KBM-7 (cell line): ENCODE data around the gene METTL9.
"Not testable (repeated sequence)": the region's sequence is repeated elsewhere in the genome, so short reads cannot be mapped to it uniquely, and the experiment has no call there.

Experiments used
- DNase-seq: peaks from one replicate; pipeline ENCODE4 v3.0.0-alpha.2; 2015
- in situ Hi-C: fragments of 300-500 bp; cut with MboI; formaldehyde crosslinking; loops from 2 replicates; pipeline ENCODE4 v1.14.3; 2020; ENCODE audit warnings: low sequenced_read_pairs, low pct_unique_long_range_greater_than_20kb, mixed read lengths

Gene METTL9

GRCh38 chr16:21647562-21648164, 48.3 kb downstream of the METTL9 start:
- no peak for DNase-seq
- in situ Hi-C loops, result no loop called here

- DNase-seq, in situ Hi-C loops: not testable (repeated sequence)
Observed at GRCh38 chr16:21649826-21650406, 50.5 kb downstream of the METTL9 start.

DNA sequence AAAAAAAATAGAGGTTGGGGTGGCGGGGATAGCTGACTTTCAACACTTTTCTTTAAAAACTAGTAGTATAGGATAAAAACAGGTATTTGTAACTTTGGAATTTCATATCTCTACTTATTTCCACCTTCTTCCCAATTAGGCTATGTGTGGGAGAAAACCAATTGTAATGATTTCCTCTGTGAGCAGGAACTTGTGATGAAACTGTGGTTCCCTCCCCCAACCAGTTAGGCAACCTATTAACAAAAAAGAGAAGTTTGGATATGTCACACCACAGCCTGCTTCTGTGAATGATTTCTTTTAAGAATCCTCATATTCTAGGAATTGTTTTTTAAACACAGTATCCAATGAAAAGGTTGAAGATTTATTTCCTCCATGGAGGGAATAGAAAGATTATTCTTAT, 51.1 kb downstream of the METTL9 start:
- in situ Hi-C loops, result no loop called here

DNA sequence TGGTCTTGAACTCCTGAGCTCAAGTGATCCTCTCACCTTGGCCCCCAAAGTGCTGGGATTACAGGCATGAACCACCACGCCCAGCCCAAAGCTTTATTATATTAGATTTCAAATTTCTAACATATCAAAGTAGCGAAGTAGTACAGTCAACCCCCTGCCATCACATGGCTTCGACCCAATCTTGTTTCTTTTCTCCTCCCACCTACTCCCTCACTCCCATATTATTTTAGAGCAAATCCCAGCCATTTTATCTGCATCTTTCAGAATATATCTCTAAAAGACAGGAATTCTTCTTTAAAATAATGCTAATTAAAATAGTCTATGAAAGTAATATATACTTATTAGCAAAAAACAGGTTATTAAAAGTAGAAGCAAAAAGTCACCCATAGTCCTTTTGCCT, 52.1 kb downstream of the METTL9 start:
- in situ Hi-C loops, result no loop called here
- DNase-seq, result no peak

More for the DNA sequence above, 51.1 kb downstream of the METTL9 start:
- peak; percentile 87 for DNase-seq

GRCh38 chr16:21652453-21652852, 53.1 kb downstream of the METTL9 start, which contains the start of gene IGSF6:
Gene IGSF6, minus strand, starts transcription at chr16:21652608. Its CDS starts 10 bp downstream, at chr16:21652598.
- in situ Hi-C loops, result no loop called here
- no peak for DNase-seq

GRCh38 chr16:21653571-21653970, 54.2 kb downstream of the METTL9 start:
- in situ Hi-C loops, result no loop called here
- no peak for DNase-seq

- in situ Hi-C loops, result no loop called here
- no peak for DNase-seq
Observed at GRCh38 chr16:21654466-21654865, 55.1 kb downstream of the METTL9 start.

DNA sequence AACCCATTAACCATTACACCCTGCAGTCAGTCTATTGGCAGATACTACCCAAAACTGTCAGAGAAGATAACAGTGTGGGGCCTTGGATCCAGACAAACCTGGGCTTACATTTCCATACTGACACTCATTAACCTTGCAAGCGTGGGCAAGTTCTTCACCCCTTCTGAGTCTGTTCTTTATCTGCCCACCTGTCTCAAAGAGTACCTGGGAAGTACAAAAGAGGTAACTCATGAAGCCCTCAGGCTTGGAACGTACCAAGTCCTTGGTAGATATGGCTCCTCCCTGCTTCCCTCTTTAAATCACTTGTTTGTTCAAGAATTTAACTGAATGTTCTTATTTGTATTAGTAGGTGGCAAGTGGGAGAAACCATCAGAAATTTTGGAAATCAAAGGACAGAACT, 55.5 kb downstream of the METTL9 start:
- in situ Hi-C loops, result no loop called here
- no peak for DNase-seq

GRCh38 chr16:21656795-21657768, 57.7 kb downstream of the METTL9 start:
- peak; percentile 75 for DNase-seq
- in situ Hi-C loops, result no loop called here

DNA sequence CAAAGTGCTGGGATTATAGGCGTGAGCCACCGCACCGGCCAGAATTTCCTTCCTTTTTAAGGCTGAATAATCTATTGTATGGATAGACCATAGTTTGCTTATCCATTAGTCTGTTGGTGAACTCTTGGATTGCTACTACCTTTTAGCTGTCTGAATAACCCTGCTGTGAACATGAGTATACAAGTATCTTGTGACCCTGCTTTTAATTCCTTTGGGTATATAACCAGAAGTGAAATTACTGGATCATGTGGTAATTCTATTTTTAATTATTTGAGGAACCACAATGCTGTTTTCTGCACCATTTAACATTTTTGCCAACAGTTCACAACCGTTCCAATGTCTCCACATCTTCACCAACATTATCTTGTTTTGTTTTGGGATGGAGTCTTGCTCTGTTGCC, 59.7 kb downstream of the METTL9 start:
- in situ Hi-C loops, result no loop called here
- no peak for DNase-seq

DNA sequence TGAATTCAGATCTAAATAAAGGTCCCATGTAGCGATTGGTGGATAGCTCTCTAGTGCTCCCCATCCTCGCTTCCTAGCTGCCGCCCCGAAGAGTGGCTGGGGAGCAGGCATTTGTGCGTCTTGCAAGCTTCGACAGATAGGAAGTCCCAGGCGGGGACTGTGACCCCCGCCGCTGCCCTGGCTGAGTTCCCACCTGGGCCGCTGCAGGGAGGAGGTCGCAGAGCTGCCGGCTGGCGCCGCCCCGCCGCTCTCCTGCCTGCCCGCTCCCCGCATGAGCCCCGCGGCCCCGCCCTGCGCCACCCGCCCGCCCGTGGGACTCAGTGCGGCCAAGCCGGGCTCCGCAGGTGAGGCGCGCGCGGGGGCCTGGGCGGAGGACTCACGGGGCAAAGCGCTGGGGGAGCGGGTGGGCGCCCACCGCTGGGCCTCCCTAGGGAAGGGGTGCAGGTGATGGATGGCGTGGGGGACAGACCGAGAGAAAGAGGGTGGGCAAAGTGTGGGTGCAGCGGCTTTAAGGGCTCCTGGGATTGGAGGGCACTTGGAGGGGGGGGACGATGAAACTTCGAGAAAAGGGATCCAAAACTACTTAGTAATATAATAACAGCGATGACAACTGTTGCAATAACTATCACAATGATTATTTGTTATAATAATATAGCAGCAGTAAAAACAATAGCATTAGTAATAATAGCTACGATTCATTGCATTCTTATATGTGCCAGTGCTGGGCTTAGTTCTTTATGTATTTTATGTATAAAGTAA, 64.7 kb downstream of the METTL9 start, which contains the start of gene OTOA:
Gene OTOA (plus strand): TSS at position 80 of the 759 bp plus-strand sequence. CDS start 14,547 bp downstream, outside the sequence.
- no peak for DNase-seq
- in situ Hi-C loops, result no loop called here

DNA sequence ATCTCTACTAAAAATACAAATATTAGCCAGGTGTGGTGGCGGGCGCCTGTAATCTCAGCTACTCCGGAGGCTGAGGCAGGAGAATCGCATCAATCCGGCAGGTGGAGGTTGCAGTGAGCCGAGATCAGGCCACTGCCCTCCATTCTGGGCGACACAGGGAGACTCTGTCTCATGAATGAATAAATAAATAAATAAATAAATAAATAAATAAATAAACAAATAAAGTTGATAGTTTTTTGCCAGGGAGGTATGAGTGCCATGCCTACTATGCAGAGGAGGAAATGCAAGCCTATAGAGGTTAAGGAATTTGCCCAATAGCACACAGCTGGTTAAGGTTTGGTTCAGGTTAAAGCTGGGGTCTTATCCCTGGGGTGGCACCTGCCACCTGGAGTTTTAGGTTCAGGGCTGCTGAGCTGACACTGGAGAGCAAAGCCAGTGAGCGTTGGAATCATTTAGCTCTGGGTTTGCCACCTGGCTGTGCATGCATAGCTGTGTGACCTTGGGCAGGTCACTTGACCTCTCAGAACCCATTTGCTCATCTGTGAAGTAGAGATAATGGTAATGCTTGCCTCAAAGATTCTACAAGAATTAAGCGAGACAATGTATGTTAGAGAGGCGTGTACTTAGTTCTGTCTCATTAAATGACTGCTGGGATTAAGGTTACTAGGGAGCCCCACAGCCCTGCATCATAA, 65.6 kb downstream of the METTL9 start:
- no peak for DNase-seq
- in situ Hi-C loops, result no loop called here

DNA sequence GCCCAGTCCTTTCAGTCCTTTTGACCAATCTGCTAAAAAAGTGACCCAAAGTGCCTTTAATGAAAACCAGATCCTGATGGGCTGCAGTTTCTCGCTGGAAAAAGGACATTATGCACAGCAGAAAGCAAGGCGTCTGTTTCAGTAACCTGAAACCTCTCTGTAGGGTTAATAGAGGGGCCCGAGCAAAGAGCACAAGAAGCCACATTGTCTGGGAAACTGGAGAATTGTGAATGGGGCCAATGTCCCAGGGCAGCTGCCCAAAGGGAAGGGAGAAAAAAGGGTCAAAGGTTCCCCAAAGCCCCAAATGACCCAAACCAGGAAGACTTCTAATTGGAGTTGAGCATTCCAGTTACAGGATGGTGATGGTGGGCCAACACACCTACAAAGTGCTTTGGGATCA, 67.4 kb downstream of the METTL9 start:
- no peak for DNase-seq
- in situ Hi-C loops, result no loop called here

GRCh38 chr16:21667575-21667974, 68.2 kb downstream of the METTL9 start:
- no peak for DNase-seq
- in situ Hi-C loops, result no loop called here

- in situ Hi-C loops, result no loop called here
- no peak for DNase-seq
Observed at GRCh38 chr16:21673469-21673868, 74.1 kb downstream of the METTL9 start.

- in situ Hi-C loops, result not testable (repeated sequence)
Observed at GRCh38 chr16:21674456-21674855, 75.1 kb downstream of the METTL9 start.

DNA sequence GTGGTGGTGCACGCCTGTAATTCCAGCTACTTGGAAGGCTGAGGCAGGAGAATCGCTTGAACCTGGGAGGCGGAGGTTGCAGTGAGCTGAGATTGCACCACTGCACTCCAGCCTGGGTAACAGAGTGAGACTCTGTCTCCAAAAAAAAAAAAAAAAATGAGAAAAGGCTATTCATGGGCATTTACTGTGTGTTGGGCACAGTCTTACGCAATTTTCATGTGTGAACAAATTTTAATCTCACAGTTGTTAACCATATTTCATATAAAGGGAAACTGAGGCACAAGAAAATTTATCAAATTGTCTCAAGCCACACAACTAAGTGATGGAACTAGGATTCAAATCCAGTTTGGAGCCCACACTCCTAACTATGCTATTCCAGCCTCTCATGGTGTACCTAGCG, 81.3 kb downstream of the METTL9 start:
- DNase-seq, in situ Hi-C loops: not testable (repeated sequence)

More at GRCh38 chr16:21674456-21674855, 75.1 kb downstream of the METTL9 start:
- DNase-seq, result not testable (repeated sequence)

GRCh38 chr16:21683184-21683583, 83.8 kb downstream of the METTL9 start:
- DNase-seq, result no peak
- in situ Hi-C loops, result no loop called here

DNA sequence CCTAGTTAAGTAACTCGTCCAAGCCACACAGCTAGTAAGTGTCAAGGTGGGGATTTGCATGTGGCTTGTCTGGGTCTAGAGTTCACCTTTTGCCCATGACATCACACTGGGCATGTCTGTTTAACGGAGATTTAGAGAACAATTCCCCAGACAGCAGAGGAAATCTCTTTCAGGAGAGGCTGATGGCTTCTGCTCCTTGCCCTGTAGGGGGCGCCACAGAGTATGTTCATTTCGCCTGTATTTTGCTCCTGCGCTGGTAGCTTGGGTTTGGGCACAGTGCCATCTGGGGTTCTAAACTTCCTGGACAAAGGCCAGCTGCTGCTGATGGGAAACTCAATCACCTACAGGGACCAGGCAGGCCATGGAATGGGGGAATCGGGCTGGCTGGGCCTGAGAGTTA, 84.8 kb downstream of the METTL9 start:
- peak; percentile 44 for DNase-seq
- in situ Hi-C loops, result no loop called here
